Right kidney (tissue), 1 donor: ENCODE measurements around the gene PDE4A.
"Not testable (repeated sequence)": the region's sequence is repeated elsewhere in the genome, so short reads cannot be mapped to it uniquely, and the experiment has no call there.

Experiments used
- DNase-seq: peaks from one replicate; pipeline ENCODE4 v3.0.0-alpha.2; 2016

Gene PDE4A

DNA sequence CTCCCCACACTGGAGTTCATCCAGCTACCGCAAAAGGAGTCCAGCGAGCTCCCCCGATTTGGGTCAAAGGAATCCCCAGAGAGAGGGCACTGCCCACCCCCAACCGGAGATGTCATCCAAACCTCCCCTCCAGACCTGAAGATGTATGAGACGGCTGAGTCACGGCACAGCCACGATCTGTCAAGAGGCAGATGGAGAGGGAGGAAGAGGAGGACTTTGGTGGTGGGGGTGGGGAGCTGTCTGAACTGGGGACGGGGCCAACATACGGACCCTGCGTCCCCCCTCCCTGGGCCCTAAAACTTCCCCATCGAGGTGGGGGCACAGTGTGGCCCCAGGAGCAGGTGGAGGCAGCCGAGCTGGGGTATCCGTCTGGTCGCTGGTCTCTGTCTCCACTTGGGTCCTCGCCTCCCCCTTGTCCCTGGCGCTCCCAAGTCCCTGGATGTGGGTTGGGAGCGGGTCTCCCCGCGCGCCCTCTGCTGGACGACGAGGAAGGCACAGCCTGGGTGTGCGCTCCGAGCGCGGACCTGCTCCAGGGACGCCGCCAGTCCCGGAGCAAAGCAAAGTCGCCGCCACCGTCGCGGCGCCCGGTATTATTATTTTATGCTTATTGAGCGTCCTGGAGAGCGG is 3.8 kb downstream of the PDE4A start:
- peak; percentile 88 for DNase-seq

DNA sequence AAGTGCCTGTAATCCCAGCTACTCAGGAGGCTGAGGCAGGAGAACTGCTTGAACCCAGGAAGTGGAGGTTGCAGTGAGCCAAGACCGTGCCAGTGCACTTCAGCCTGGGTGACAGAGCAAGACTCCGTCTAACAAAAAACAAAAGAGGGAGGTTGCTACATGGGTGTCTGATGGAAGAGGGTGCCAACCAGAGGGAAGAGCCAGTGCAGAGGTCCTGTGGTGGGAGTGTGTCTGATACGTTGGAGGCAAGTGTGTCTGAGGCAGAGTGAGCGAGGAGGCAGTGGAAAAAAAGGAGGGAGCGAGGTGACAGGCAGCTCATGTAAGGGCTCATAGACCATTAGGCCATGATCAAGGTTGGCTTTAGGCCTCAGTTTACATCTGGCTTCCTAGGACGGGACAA is 6.8 kb downstream of the PDE4A start:
- DNase-seq = no peak

DNA sequence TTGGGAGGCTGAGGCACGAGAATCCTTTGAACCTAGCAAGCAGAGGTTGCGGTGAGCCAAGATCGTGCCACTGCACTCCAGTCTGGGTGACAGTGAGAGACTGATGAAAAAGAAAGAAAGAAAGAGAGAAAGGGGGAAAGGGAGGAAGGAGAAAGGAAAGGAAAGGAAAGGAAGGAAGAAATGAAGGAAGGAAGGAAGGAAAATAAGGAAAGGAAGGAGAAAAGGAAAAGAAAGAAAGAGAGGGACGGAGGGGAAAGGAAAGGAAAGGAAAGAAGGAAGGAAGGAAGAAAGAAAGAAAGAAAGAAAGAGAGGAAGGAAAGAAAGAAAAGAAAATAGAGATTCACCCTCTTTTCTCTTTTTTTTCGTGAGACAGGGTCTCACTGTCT is 8.7 kb downstream of the PDE4A start:
- no peak for DNase-seq

GRCh38 chr19:10430505-10431253 is 10.3 kb downstream of the PDE4A start:
- no peak for DNase-seq

DNA sequence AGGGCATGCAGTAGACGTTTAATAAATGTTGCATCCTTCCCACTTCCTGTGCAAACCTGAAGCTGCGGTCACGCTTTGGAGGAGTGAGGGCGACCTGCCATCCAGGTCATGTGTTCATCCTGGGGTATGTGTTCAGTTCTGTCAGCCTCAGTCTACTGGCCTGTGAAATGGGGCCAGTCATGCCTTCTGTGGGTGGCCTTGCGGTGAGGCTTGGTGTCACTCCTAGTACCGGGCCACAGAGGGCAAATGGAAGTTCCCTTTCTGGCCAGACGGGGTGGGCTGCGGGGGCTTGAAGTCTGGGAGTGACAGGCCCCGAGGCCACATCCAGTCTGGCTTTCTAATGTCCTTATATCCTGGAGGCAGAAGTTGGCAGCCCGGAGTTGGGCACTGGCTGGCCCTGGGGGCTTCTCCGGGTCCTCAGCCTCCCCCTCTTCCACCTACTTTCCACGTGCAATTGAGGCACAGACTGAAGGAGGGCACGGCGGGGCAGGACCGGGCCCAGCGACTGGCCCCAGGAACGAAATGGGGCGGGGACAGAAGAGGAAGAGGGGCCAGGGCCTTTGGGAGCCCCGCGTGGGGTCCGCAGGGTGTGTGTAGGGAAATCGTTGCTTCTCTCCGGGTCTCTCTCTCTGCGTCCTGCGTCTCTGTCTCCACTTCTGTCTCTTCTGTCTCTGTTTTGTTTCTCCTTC is 11.1 kb downstream of the PDE4A start:
- DNase-seq = peak; percentile 55

GRCh38 chr19:10431943-10432735 is 11.8 kb downstream of the PDE4A start:
- no peak for DNase-seq

GRCh38 chr19:10432736-10433130 is 12.4 kb downstream of the PDE4A start:
- no peak for DNase-seq

DNA sequence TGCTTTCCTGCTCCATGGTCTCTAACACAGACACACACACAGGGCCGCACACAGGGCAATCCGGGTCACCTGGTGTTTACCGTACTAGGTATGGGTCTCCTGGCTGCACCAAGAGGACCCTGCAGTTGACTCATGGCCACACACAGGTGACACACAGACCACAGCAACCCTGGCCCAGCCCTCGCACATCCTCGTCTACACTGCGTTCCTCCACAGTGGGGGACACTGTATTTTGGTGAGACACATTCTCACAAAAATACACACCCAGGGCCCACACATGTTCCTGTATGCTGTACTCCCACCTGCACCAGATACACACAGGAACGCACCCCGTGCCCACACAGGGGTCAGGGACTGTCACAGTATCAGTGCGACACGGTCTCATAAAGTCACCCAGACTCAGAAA is 12.8 kb downstream of the PDE4A start:
- no peak for DNase-seq

- DNase-seq = no peak
Measured at GRCh38 chr19:10439588-10439987, 19.2 kb downstream of the PDE4A start.

GRCh38 chr19:10442698-10443097 is 22.4 kb downstream of the PDE4A start:
- DNase-seq = no peak

- DNase-seq = no peak
Measured at GRCh38 chr19:10449037-10449436, 28.7 kb downstream of the PDE4A start.

DNA sequence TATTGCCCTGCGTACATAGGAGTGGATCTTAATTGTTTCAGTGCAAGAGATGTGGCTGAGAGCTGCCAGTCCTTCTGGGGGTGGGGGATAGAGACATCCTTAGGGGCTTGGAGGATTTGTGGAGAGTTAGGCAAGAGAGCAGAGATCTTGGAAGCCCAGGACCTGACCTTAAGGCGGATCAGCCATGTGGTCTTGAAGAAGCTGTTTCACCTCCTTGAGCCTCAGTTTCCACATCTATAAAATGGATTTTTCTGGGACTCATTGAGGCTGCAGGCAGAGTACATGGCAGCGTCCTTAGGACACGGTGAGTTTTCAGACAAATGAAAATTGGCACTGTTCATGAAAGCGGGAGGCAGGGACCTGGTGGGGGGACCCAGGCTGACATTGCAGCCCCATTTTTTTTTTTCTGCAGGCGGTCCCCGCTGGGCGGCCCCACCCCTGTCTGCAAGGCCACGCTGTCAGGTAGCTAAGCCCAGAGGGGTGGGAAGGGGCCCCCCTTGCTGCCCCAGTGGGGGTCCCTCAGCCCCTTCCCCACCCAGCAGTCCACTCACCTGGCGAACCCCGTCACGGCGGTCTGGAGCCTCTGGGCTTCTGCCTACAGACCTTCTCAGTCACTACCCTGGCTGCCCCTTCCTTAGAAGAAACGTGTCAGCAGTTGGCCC is 30.0 kb downstream of the PDE4A start:
- no peak for DNase-seq

- DNase-seq = no peak
Measured at GRCh38 chr19:10450853-10451609, 30.7 kb downstream of the PDE4A start.

GRCh38 chr19:10452726-10453618 is 32.6 kb downstream of the PDE4A start:
- DNase-seq = no peak

DNA sequence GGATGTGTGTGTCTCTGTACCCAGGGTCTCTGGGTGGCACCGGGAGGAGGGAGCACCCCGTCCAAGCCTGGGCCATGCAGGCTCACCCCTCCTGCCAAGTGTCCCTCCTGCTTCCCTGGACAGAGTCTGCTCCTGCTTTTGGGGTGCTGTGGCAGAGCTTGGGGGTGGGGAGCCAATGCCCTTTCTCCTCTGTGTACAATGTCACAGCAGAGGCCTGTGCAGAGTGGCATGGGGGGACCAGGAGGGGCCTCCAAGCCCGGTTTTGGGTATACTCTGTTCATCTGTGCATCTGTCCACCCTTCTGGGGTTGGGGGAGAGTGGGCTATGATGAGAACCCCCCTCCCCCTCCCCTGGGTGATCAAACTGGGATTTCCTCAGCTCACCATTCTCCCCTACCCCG is 33.5 kb downstream of the PDE4A start:
- no peak for DNase-seq

- DNase-seq = no peak
Measured at GRCh38 chr19:10454267-10454666, 33.9 kb downstream of the PDE4A start.

- DNase-seq = not testable (repeated sequence)
Measured at GRCh38 chr19:10458733-10459132, 38.4 kb downstream of the PDE4A start.

GRCh38 chr19:10460714-10461046 is 40.3 kb downstream of the PDE4A start:
- DNase-seq = no peak

DNA sequence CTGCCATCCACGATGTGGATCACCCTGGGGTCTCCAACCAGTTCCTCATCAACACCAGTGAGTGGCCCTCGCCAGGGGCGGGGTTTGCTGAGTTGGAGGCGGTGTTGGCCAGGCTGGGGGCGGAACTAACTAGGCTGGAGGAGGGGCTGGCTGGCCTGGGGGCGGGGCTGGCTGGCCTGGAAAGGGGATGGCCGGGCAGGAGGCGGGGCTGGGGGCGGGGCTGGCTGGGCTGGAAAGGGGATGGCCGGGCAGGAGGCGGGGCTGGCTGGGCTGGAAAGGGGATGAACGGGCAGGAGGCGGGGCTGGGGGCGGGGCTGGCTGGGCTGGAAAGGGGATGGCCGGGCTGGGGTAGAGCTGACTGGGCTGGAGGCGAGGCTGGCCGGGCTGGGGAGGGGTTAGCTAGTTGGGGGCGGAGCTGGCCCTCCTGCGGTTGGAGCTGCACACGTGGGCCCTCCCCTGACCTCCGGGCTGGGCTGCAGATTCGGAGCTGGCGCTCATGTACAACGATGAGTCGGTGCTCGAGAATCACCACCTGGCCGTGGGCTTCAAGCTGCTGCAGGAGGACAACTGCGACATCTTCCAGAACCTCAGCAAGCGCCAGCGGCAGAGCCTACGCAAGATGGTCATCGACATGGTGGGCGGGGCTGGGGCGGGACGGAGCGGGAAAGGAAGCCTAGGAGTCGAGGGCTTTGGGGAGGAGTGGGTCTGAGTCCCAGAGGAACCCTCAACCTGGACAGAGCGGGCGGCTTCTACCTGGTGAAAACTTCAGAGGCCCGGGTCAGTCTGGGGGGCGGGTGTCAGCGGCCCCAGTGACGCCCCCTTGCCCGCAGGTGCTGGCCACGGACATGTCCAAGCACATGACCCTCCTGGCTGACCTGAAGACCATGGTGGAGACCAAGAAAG is 41.0 kb downstream of the PDE4A start:
- DNase-seq = peak; percentile 83
